Activated effector memory CD4-positive, alpha-beta T cell treated with anti-CD3 and anti-CD28 coated beads, Interleukin-2, amount 50 U/mL, for 16 hours (primary cell): ENCODE data around the gene GMDS.
A peak's percentile ranks its signal among the peaks of the same experiment; 100 is the strongest.

ENCODE experiments used
- DNase-seq: peaks from one replicate; pipeline ENCODE4 v3.0.0-alpha.2; 2020

Gene GMDS

GRCh38 chr6:2132416-2132815 is 113.0 kb downstream of the GMDS start:
- no peak for DNase-seq

GRCh38 chr6:2129182-2129621 is 116.2 kb downstream of the GMDS start:
- DNase-seq, result no peak

- DNase-seq, result peak; percentile 72
Observed at GRCh38 chr6:2127484-2127911, 117.9 kb downstream of the GMDS start.

- DNase-seq, result no peak
Observed at GRCh38 chr6:2126351-2126750, 119.1 kb downstream of the GMDS start.

- no peak for DNase-seq
Observed at GRCh38 chr6:2125158-2125557, 120.2 kb downstream of the GMDS start.

- DNase-seq, result no peak
Observed at GRCh38 chr6:2124260-2124709, 121.1 kb downstream of the GMDS start.

GRCh38 chr6:2120912-2121311 is 124.5 kb downstream of the GMDS start:
- DNase-seq, result no peak

- DNase-seq, result no peak
Observed at GRCh38 chr6:2119275-2119674, 126.1 kb downstream of the GMDS start.

- no peak for DNase-seq
Observed at GRCh38 chr6:2118136-2118535, 127.3 kb downstream of the GMDS start.

GRCh38 chr6:2117447-2117846 is 128.0 kb downstream of the GMDS start:
- no peak for DNase-seq

- DNase-seq, result no peak
Observed at GRCh38 chr6:2116496-2116895, 128.9 kb downstream of the GMDS start.

- DNase-seq, result no peak
Observed at GRCh38 chr6:2114100-2114499, 131.3 kb downstream of the GMDS start.

GRCh38 chr6:2111162-2111677 is 134.2 kb downstream of the GMDS start:
- no peak for DNase-seq

- no peak for DNase-seq
Observed at GRCh38 chr6:2110504-2110903, 134.9 kb downstream of the GMDS start.

GRCh38 chr6:2109796-2110195 is 135.6 kb downstream of the GMDS start:
- DNase-seq, result no peak

- no peak for DNase-seq
Observed at GRCh38 chr6:2108700-2109306, 136.6 kb downstream of the GMDS start.

GRCh38 chr6:2104524-2104880 is 140.9 kb downstream of the GMDS start:
- DNase-seq, result no peak

GRCh38 chr6:2103765-2104523 is 141.5 kb downstream of the GMDS start:
- DNase-seq, result no peak

- no peak for DNase-seq
Observed at GRCh38 chr6:2102966-2103365, 142.4 kb downstream of the GMDS start.

GRCh38 chr6:2102316-2102883 is 143.0 kb downstream of the GMDS start:
- no peak for DNase-seq

- DNase-seq, result no peak
Observed at GRCh38 chr6:2101213-2101612, 144.2 kb downstream of the GMDS start.

- no peak for DNase-seq
Observed at GRCh38 chr6:2099870-2100269, 145.5 kb downstream of the GMDS start.

- no peak for DNase-seq
Observed at GRCh38 chr6:2097464-2097863, 147.9 kb downstream of the GMDS start.

GRCh38 chr6:2094642-2095041 is 150.8 kb downstream of the GMDS start:
- DNase-seq, result no peak
